ENCODE data around the gene GLIPR2. TPM values are rescaled to one million over a fixed set of nuclear protein-coding genes. Genes with fewer than 3 reads are reported as not detected.
A peak's percentile ranks its signal among the peaks of the same experiment; 100 is the strongest.

GLIPR2 gene
- total and polyA plus RNA-seq, 2 of the 4 experiments (the other 2 are of a cell fraction) = 35.8 to 43.3 TPM

GRCh38 chr9:36141288-36141687, 4.8 kb downstream of the GLIPR2 start:
- Histone ChIP-seq H2AK9ac (replicated peaks; ENCODE audit: low read depth, low read length, poor library complexity) (peak overlapping the region; percentile 42), H3K4me1 (ENCODE audit: control insufficient read depth, insufficient read depth, low read length) (peaks cover 16% of the 10 kb centered on the region), H3K27ac (ENCODE audit: insufficient read depth, low read length) (no peak overlapping the region), H3K14ac (replicated peaks; ENCODE audit: low read depth, low read length) (no peak overlapping the region), H3K9me3 (ENCODE audit: control insufficient read depth, insufficient read depth, low read length) (no peaks in the 10 kb centered on the region), H3K79me1 (ENCODE audit: low read depth in 1 of 2, low read length in 2 of 2) (peaks cover 48 to 90% of the 10 kb centered on the region in 2 experiments), H2AK5ac (ENCODE audit: low read depth, low read length) (no peak overlapping the region), H3K4ac (ENCODE audit: low read depth, low read length) (no peak overlapping the region), H3K4me3 (ENCODE audit: insufficient read depth, low read depth, low read length) (no peak overlapping the region), H3K4me2 (ENCODE audit: low read depth, low read length) (no peak overlapping the region), H3K9me1 (ENCODE audit: insufficient read depth, low read length) (peaks cover 18% of the 10 kb centered on the region; the same call in 1 of the 2 replicates), H4K8ac (ENCODE audit: low read depth in 2 of 2, low read length in 2 of 2) (no peak overlapping the region), H3K9ac (ENCODE audit: low read depth, low read length) (no peak overlapping the region), H2BK5ac (ENCODE audit: low read depth, low read length, poor library complexity, severe bottlenecking) (no peak overlapping the region), H2BK15ac (ENCODE audit: low read depth, low read length) (no peak overlapping the region), H2AFZ (replicated peaks; ENCODE audit: low read length, poor library complexity) (no peak overlapping the region), H3K23ac (ENCODE audit: low read depth, low read length) (no peak overlapping the region), H4K91ac (ENCODE audit: insufficient read depth, low read depth, low read length) (no peak overlapping the region), H3K27me3 (ENCODE audit: control insufficient read depth, insufficient read depth, low read length) (no peaks in the 10 kb centered on the region), H3K18ac (ENCODE audit: low read depth, low read length) (no peak overlapping the region), H3K36me3 (ENCODE audit: control insufficient read depth, insufficient read depth, low read length) (peaks cover 37% of the 10 kb centered on the region), H2BK20ac (ENCODE audit: low read depth, low read length) (no peak overlapping the region), H2BK120ac (ENCODE audit: low read depth, low read length) (no peak overlapping the region), H4K5ac (ENCODE audit: low read depth, low read length) (no peak overlapping the region), H3K56ac (ENCODE audit: extremely low read depth, insufficient read depth, low read length) (no peak overlapping the region), H4K20me1 (ENCODE audit: insufficient read depth, low read length) (peaks cover 53% of the 10 kb centered on the region)
- no CpG with 5 or more reads among the region's 4 CpGs for WGBS, 2 experiments (ENCODE audit: extremely low coverage in 2 of 2, insufficient read length in 1 of 2)
- ChIA-PET CTCF (interaction anchor here (0.5 to 1.0 kb wide), 3 partner anchors 13 to 376 kb away, joined by 3 to 4 read pairs (median 3); no protein-coding TSS in a partner anchor), POLR2A (ENCODE audit: unreplicated experiment) (no interaction called here)
- BruUV-seq (replicated peaks) = no TSS peak
- in situ Hi-C loops (cut with MboI; ENCODE audit: low sequenced_read_pairs) = no loop called here
- dilution Hi-C loops (cut with HindIII; ENCODE audit: low sequenced_read_pairs, unreplicated experiment) = no loop called here
- TF ChIP-seq ELK1 (IDR thresholded peaks at IDR 0.05; ENCODE audit: borderline replicate concordance, low read depth, low read length) (no peak), NFE2L2 (IDR thresholded peaks at IDR 0.05; ENCODE audit: low read depth, low read length) (no peak), MAZ (IDR thresholded peaks at IDR 0.05; ENCODE audit: borderline replicate concordance, low read depth, low read length) (no peak), CEBPB (IDR thresholded peaks at IDR 0.05; ENCODE audit: low read depth, low read length) (no peak), SMC3 (IDR thresholded peaks at IDR 0.05; ENCODE audit: low read depth, low read length) (peak; percentile 51), CHD1 (IDR thresholded peaks at IDR 0.05; ENCODE audit: low read depth, low read length) (no peak), BHLHE40 (IDR thresholded peaks at IDR 0.05; ENCODE audit: low read depth, low read length) (no peak), FOS (IDR thresholded peaks at IDR 0.05; ENCODE audit: low read depth, low read length) (no peak), MAFK (IDR thresholded peaks at IDR 0.05; ENCODE audit: low read depth, low read length) (no peak), RAD21 (IDR thresholded peaks at IDR 0.05; ENCODE audit: low read length) (peak; percentile 65), MXI1 (IDR thresholded peaks at IDR 0.05; ENCODE audit: borderline replicate concordance, low read depth, low read length) (no peak), RFX5 (IDR thresholded peaks at IDR 0.05; ENCODE audit: low read depth, low read length) (no peak)
- TF ChIP-seq, protein P1, sequence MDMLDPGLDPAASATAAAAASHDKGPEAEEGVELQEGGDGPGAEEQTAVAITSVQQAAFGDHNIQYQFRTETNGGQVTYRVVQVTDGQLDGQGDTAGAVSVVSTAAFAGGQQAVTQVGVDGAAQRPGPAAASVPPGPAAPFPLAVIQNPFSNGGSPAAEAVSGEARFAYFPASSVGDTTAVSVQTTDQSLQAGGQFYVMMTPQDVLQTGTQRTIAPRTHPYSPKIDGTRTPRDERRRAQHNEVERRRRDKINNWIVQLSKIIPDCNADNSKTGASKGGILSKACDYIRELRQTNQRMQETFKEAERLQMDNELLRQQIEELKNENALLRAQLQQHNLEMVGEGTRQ (IDR thresholded peaks at IDR 0.05; ENCODE audit: low read depth, low read length) = no peak
- TF ChIP-seq, protein P2, sequence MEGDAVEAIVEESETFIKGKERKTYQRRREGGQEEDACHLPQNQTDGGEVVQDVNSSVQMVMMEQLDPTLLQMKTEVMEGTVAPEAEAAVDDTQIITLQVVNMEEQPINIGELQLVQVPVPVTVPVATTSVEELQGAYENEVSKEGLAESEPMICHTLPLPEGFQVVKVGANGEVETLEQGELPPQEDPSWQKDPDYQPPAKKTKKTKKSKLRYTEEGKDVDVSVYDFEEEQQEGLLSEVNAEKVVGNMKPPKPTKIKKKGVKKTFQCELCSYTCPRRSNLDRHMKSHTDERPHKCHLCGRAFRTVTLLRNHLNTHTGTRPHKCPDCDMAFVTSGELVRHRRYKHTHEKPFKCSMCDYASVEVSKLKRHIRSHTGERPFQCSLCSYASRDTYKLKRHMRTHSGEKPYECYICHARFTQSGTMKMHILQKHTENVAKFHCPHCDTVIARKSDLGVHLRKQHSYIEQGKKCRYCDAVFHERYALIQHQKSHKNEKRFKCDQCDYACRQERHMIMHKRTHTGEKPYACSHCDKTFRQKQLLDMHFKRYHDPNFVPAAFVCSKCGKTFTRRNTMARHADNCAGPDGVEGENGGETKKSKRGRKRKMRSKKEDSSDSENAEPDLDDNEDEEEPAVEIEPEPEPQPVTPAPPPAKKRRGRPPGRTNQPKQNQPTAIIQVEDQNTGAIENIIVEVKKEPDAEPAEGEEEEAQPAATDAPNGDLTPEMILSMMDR (conservative IDR thresholded peaks at IDR 0.05; ENCODE audit: low read depth, low read length) = peak; percentile 43
- DNase-seq (peak; percentile 41), ATAC-seq (ENCODE audit: low read depth) (no peak)
- intact Hi-C loops (cut with micrococcal nuclease) = no loop called here
